HG03045 (cell line): ENCODE data around the gene FAM221B.

Experiments
- ATAC-seq: cut with Tn5 transposase; IDR thresholded peaks from one replicate; pipeline ENCODE4 v1.9.1; 2021; ENCODE audit warnings: mild to moderate bottlenecking, moderate library complexity; ENCODE audit not compliant: unreplicated experiment

Gene FAM221B

GRCh38 chr9:35828716-35829083, at the start of gene FAM221B:
Gene FAM221B, minus strand, starts transcription at chr9:35828732. Its CDS starts 2,571 bp downstream, at chr9:35826161.
- ATAC-seq = no peak

- ATAC-seq = no peak
Observed at GRCh38 chr9:35872505-35872904, 44.0 kb upstream of the FAM221B start.

GRCh38 chr9:35871545-35871944, 43.0 kb upstream of the FAM221B start:
- no peak for ATAC-seq

- no peak for ATAC-seq
Observed at GRCh38 chr9:35870351-35870923, 41.9 kb upstream of the FAM221B start, which contains the start of gene OR13J1. Gene OR13J1, minus strand, starts transcription at chr9:35870401. Its CDS starts 0 bp downstream, at chr9:35870401.

GRCh38 chr9:35869621-35870216, 41.2 kb upstream of the FAM221B start:
- no peak for ATAC-seq

GRCh38 chr9:35868933-35869332, 40.4 kb upstream of the FAM221B start:
- no peak for ATAC-seq

GRCh38 chr9:35867538-35867937, 39.0 kb upstream of the FAM221B start:
- no peak for ATAC-seq

GRCh38 chr9:35864695-35865255, 36.2 kb upstream of the FAM221B start:
- ATAC-seq = no peak

GRCh38 chr9:35863583-35863982, 35.1 kb upstream of the FAM221B start:
- ATAC-seq = no peak

GRCh38 chr9:35862328-35862727, 33.8 kb upstream of the FAM221B start:
- no peak for ATAC-seq

- no peak for ATAC-seq
Observed at GRCh38 chr9:35861161-35861897, 32.8 kb upstream of the FAM221B start.

GRCh38 chr9:35859990-35860339, 31.4 kb upstream of the FAM221B start:
- ATAC-seq = no peak

GRCh38 chr9:35859310-35859989, 30.9 kb upstream of the FAM221B start:
- ATAC-seq = no peak

- no peak for ATAC-seq
Observed at GRCh38 chr9:35858458-35858857, 29.9 kb upstream of the FAM221B start.

- no peak for ATAC-seq
Observed at GRCh38 chr9:35856882-35857281, 28.4 kb upstream of the FAM221B start.

GRCh38 chr9:35856206-35856605, 27.7 kb upstream of the FAM221B start:
- ATAC-seq = no peak

- no peak for ATAC-seq
Observed at GRCh38 chr9:35854091-35854762, 25.7 kb upstream of the FAM221B start.

- no peak for ATAC-seq
Observed at GRCh38 chr9:35852876-35853865, 24.6 kb upstream of the FAM221B start.

GRCh38 chr9:35852267-35852815, 23.8 kb upstream of the FAM221B start:
- no peak for ATAC-seq
